Ascending aorta (tissue), 2 donors: ENCODE results near the gene C6orf120. TPM values are rescaled to one million over a fixed set of nuclear protein-coding genes. Genes with fewer than 3 reads are reported as not detected.

Experiments
- DNase-seq, 2 donors: peaks; one replicate each; pipeline ENCODE4 v3.0.0-alpha.2; 2019; ENCODE audit warnings: low spot score in 2 of 2
- H3K27ac ChIP-seq, 2 donors: fragments of 200-600 bp; sonication (generic); one replicate each; pipeline ENCODE4 v1.5.1; 2016 to 2017; ENCODE audit warnings: mild to moderate bottlenecking in 1 of 2
- H3K27me3 ChIP-seq: fragments of 200-600 bp; sonication (generic); one replicate; pipeline ENCODE4 v1.5.1; 2017
- H3K36me3 ChIP-seq, 2 donors: fragments of 200-600 bp; sonication (generic); one replicate each; pipeline ENCODE4 v1.5.1; 2016
- H3K4me1 ChIP-seq, 2 donors: fragments of 200-600 bp; sonication (generic); one replicate each; pipeline ENCODE4 v1.5.1; 2016 to 2017; ENCODE audit warnings: mild to moderate bottlenecking in 1 of 2
- H3K4me3 ChIP-seq, 2 donors: fragments of 200-600 bp; sonication (generic); one replicate each; pipeline ENCODE4 v1.5.1; 2016 to 2017; ENCODE audit warnings: mild to moderate bottlenecking in 1 of 2
- H3K9me3 ChIP-seq, 2 donors: fragments of 200-600 bp; sonication (generic); one replicate each; pipeline ENCODE4 v1.5.1; 2016
- intact Hi-C: fragments of 100-400 bp; cut with DNase I; formaldehyde crosslinking; loops from one replicate; pipeline ENCODE4 v1.15.1; 2023
- total RNA-seq: library from RNA; depleted of rRNA; stranded (reverse); fragments of >200 nt; gene quantifications from one replicate; pipeline ENCODE4 v1.1.0, GENCODE V29; 2016
- TF ChIP-seq, protein P1 (sequence below), 3 experiments: fragments of 200-600 bp in 2 of 3; fragments of 450-650 bp in 1 of 3; sonication (generic) in 2 of 3; IDR thresholded peaks; one replicate each; pipeline ENCODE4 v1.5.1; 2016 to 2019; ENCODE audit warnings: antibody characterized with exemption in 3 of 3, mild to moderate bottlenecking in 1 of 3, moderate library complexity in 1 of 3

C6orf120 gene
- total RNA-seq, 1 donor from 2014 or later: 36.2 TPM

GRCh38 chr6:169657284-169657610 lies 44.7 kb upstream of the C6orf120 start:
- no peak for DNase-seq
- Histone ChIP-seq H3K4me1 (no peaks in the 10 kb centered on the region), H3K9me3 (no peaks in the 10 kb centered on the region), H3K27ac (no peak overlapping the region), H3K4me3 (no peak overlapping the region), H3K27me3 (no peaks in the 10 kb centered on the region), H3K36me3 (peaks cover 5 to 35% of the 10 kb centered on the region in 2 donors)
- TF ChIP-seq, protein P1, sequence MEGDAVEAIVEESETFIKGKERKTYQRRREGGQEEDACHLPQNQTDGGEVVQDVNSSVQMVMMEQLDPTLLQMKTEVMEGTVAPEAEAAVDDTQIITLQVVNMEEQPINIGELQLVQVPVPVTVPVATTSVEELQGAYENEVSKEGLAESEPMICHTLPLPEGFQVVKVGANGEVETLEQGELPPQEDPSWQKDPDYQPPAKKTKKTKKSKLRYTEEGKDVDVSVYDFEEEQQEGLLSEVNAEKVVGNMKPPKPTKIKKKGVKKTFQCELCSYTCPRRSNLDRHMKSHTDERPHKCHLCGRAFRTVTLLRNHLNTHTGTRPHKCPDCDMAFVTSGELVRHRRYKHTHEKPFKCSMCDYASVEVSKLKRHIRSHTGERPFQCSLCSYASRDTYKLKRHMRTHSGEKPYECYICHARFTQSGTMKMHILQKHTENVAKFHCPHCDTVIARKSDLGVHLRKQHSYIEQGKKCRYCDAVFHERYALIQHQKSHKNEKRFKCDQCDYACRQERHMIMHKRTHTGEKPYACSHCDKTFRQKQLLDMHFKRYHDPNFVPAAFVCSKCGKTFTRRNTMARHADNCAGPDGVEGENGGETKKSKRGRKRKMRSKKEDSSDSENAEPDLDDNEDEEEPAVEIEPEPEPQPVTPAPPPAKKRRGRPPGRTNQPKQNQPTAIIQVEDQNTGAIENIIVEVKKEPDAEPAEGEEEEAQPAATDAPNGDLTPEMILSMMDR (IDR thresholded peaks at IDR 0.05): no peak
- intact Hi-C loops: loop anchor here (10.0 kb wide), 1 partner anchor 1292 kb away; no protein-coding TSS in a partner anchor

DNA sequence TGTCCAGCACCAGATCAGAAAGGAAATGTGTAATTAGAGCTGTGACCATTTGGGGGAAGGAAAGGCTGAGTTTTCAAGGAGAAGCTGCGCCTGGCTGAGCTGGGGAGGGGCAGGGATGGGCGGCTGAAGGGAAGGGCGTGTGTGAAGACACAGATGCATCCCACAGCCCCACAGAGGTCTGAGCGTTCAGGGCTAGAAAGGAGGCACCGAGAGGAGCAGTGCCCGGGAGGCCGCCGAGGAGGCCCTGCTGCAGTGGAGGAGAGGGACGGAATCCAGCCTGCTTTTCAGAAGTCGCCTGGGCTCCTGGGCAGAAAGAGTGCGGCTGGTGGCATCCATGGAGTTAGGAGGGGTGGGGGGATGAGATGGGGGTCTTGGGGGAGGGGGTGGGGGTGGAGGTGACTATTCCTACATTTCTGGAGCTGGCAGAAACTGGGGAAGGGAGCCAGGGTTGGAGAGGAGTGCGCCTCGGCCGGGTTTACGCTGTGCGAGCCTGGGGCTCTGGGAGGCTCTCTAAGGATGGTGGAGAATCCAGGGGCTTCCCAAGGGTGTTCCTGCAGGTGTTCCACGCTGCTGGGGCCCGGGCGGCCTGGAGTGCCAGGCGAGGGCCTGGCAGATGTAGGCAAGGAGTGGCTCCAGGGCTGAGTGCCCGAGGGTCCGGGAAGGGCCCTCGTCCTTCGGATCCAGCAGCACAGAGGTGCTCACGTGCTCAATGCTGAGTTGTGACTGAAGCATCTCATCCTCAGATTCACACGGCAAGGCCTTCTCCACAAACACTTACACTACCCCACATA lies 41.9 kb upstream of the C6orf120 start:
- no peak overlapping the region for H3K27ac ChIP-seq
- peaks cover 6 to 54% of the 10 kb centered on the region in 2 donors for H3K36me3 ChIP-seq
- intact Hi-C loops: loop anchor here (10.0 kb wide), 1 partner anchor 1295 kb away; no protein-coding TSS in a partner anchor
- H3K27me3 ChIP-seq: no peaks in the 10 kb centered on the region
- no peaks in the 10 kb centered on the region for H3K4me1 ChIP-seq
- DNase-seq: no peak
- H3K4me3 ChIP-seq: no peak overlapping the region
- H3K9me3 ChIP-seq: no peaks in the 10 kb centered on the region
- TF ChIP-seq, protein P1 (IDR thresholded peaks at IDR 0.05): no peak

DNA sequence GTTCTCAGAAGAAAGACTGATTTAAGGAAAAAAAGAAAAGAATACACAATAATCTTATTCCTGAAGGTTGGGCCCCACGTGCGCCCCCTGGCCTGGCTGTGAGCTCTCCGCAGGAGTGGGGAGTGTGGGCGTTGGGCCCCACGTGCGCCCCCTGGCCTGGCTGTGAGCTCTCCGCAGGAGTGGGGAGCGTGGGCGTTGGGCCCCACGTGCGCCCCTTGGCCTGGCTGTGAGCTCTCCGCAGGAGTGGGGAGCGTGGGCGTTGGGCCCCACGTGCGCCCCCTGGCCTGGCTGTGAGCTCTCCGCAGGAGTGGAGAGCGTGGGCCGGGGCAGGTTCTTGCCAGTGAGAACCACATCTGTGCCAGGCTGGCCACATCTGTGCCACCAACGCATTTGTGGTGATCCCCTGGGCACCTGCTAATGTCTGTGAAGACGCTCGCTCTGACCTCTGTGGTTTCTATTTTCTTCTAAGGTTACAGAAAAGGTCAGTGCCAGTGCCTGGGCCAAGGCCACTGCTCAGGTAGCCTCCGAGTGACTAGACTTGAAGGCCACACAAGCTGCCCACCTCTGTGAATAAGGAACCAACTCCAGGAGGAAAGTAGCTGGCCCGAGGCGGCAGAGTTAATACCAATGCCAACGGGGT lies 41.1 kb upstream of the C6orf120 start:
- DNase-seq: no peak
- H3K36me3 ChIP-seq: peaks cover 8 to 57% of the 10 kb centered on the region in 2 donors
- intact Hi-C loops: no loop called here
- TF ChIP-seq, protein P1 (IDR thresholded peaks at IDR 0.05): no peak
- H3K27ac ChIP-seq: no peak overlapping the region
- H3K27me3 ChIP-seq: no peaks in the 10 kb centered on the region
- no peak overlapping the region for H3K4me3 ChIP-seq
- H3K9me3 ChIP-seq: no peaks in the 10 kb centered on the region
- H3K4me1 ChIP-seq: no peaks in the 10 kb centered on the region

DNA sequence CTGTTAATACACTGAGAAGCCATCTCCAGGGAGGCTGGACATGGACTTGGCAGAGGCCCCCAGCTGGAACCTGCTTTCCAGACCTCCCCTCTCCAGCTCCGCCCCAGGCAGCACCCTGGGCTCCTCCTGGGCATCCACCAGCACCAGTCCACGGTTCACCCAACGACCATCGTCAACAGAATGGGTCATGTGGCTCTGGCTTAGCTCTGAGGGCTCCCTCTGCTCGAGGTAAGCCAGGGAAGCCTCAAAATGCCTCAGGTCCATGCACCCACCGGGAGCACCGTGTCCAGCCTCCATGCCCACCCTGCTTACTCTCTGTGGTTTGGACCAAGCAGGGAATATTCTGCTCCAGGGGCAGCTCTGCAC lies 40.6 kb upstream of the C6orf120 start:
- H3K4me1 ChIP-seq: no peaks in the 10 kb centered on the region
- no peak overlapping the region for H3K4me3 ChIP-seq
- no peaks in the 10 kb centered on the region for H3K9me3 ChIP-seq
- H3K36me3 ChIP-seq: peaks cover 8 to 57% of the 10 kb centered on the region in 2 donors
- DNase-seq: no peak
- H3K27me3 ChIP-seq: no peaks in the 10 kb centered on the region
- no peak overlapping the region for H3K27ac ChIP-seq
- TF ChIP-seq, protein P1 (IDR thresholded peaks at IDR 0.05): no peak
- intact Hi-C loops: no loop called here

GRCh38 chr6:169663468-169663867 lies 38.5 kb upstream of the C6orf120 start:
- H3K9me3 ChIP-seq: no peaks in the 10 kb centered on the region
- no peak for DNase-seq
- H3K36me3 ChIP-seq: peaks cover 12 to 51% of the 10 kb centered on the region in 2 donors
- no peaks in the 10 kb centered on the region for H3K27me3 ChIP-seq
- intact Hi-C loops: no loop called here
- H3K27ac ChIP-seq: no peak overlapping the region
- H3K4me3 ChIP-seq: no peak overlapping the region
- TF ChIP-seq, protein P1 (IDR thresholded peaks at IDR 0.05): no peak
- H3K4me1 ChIP-seq: no peaks in the 10 kb centered on the region
